ENCODE data around the gene HAAO.
"Not testable (repeated sequence)": the region's sequence is repeated elsewhere in the genome, so short reads cannot be mapped to it uniquely, and the experiment has no call there.

HAAO gene

GRCh38 chr2:42792583-42793333 is at the start of gene HAAO:
Gene HAAO (minus strand): TSS chr2:42792583. CDS start chr2:42792536, 47 bp downstream.
- DNase-seq (ENCODE audit: extremely low read depth in 1 of 2, low read depth in 1 of 2): no peak

GRCh38 chr2:42841344-42841743 is 49.0 kb upstream of the HAAO start:
- no peak for DNase-seq (ENCODE audit: extremely low read depth in 1 of 2, low read depth in 1 of 2)

DNA sequence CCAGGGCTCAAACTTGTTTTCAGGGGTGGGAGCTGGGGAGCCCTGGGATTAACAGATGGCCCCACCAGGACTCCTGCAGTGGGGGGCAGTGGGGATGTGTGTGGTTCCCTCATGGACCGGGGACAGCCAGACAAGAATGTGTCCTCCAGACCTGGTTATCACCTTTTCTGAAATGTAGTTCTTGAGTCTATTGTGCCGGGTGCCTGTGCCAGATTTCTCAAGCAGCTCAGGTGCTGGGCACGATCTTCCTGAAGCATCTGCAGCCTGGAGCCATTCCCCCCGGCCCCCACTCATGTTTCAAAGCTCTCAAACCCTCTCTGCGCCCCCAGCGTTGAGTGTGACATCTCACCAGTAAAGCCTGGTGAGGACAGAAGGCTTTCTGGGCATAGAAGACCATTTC is 48.4 kb upstream of the HAAO start:
- no peak for DNase-seq (ENCODE audit: extremely low read depth in 1 of 2, low read depth in 1 of 2)

DNA sequence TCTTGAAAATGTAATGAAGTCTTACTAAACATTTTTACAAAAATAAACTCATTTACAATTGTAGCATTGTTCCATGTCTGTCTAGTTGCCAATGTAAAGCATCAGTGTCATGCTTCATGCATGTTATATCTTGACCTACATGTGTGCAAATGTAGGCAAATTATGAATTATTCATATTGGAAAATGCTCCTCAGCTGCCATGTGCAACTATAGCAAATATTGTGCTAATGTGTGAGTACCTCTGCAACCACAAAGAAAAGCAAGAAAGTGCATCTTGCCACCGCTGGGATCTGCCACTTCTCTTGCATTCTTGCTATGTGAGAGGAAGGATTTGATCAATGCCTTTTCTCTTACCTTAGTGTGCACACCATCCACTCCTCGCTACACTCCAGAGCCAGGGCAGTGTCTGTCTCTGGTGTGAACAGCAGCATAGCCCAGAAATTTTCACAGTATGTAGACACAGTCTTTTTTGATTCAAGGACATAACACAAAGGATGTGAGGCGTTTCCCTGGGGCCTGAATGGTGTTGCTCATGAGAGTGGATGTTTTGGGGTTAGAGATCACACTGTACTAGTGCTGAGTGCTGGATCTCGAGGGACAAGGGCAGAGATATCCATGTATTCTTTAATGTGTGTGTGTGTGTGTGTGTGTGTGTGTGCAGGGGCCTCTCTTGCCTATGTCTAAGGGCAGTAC is 47.6 kb upstream of the HAAO start:
- no peak for DNase-seq (ENCODE audit: extremely low read depth in 1 of 2, low read depth in 1 of 2)

DNA sequence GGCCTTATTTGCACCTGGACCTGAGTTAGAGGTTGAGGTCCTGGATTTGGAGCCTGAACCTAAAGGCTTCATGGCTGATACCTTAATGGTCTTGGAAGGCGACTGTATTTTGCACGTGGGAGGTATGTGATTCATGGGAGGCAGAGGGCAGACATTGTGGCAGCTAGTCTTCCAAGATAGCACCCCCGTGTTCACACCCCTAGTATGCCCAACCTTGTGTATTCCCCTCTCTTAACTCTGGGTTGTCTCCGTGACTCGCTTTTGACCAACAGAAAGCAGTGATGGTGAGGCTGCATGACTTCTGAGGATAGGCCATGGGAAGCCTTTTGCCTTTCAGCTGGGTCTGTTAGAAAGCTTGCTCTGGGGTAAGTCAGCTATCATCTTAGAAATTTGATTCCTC is 45.8 kb upstream of the HAAO start:
- no peak for DNase-seq (ENCODE audit: extremely low read depth in 1 of 2, low read depth in 1 of 2)

- no peak for DNase-seq (ENCODE audit: extremely low read depth in 1 of 2, low read depth in 1 of 2)
Observed at GRCh38 chr2:42835577-42836371, 43.4 kb upstream of the HAAO start.

DNA sequence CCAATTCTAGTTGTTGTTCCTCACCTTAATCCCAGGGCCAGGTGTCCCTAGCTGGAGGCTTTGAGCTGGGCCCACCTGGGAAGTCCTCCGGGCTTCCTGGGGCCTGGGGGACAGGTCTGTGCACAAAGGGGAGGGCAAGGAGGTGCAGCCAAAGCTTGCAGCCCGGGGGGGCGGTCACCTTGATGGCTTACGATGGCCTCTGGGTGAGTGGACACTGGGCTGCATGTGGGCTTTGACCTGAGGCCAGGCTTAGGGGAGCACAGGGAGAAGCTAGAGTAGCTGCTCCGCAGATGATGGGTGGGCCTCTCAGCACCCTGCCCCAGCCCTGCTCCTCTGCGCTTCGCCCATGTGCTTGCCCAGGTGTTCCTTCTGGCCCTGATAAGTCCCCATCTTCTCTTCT is 41.8 kb upstream of the HAAO start:
- DNase-seq (ENCODE audit: extremely low read depth in 1 of 2, low read depth in 1 of 2): no peak

- DNase-seq (ENCODE audit: extremely low read depth in 1 of 2, low read depth in 1 of 2): no peak
Observed at GRCh38 chr2:42832289-42832634, 39.9 kb upstream of the HAAO start.

DNA sequence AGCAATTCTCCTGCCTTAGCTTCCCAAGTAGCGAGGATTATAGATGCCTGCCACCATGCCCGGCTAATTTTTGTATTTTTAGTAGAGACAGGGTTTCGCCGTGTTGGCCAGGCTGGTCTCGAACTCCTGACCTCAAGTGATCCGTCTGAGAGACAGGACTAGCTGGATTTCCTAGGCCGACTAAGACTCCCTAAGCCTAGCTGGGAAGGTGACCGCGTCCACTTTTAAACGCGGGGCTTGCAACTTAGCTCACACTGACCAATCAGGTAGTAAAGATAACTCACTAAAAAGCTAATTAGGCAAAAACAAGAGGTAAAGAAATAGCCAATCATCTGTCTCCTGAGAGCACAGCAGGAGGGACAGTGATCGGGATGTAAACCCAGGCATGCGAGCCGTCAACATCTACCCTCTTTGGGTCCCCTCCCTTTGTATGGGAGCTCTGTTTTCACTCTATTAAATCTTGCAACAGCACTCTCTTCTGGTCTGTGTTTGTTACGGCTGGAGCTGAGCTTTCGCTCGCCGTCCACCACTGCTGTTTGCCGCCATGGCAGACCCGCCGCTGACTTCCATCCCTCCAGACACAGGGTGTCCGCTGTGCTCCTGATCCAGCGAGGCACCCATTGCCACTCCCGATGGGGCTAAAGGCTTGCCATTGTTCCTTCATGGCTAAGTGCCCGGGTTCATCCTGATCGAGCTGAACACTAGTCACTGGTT is 39.3 kb upstream of the HAAO start:
- DNase-seq (ENCODE audit: extremely low read depth in 1 of 2, low read depth in 1 of 2): not testable (repeated sequence)

DNA sequence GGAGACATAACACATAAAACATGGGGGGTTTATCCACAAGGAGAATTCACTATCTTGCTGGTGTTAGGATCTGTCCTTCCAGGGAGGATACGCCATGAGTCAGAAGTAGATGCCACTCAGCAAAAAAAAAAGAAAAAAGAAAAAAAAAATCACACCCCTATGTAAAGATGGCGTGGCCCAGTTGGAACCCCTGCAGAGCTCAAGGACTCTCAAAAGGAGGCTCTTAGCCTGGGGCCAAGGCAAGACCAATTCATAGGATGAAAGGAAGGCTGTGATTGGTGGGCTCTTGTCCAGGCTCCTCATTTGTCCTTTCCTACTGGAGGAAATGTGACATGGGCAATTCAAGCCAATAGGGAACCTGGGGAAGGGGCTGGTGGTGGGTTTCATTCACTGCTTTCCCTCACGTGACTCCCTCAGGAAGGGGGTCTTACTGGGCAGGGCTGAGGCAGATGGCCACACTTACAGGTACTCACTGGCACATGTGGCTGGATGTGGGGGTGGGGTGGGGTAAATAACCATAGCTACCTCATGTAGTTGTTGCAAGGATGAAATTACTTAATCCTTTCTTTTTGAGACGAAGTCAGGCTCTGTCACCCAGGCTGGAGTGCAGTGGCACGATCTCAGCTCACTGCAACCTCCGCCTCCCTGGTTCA is 38.7 kb upstream of the HAAO start:
- DNase-seq (ENCODE audit: extremely low read depth in 1 of 2, low read depth in 1 of 2): no peak

- DNase-seq (ENCODE audit: extremely low read depth in 1 of 2, low read depth in 1 of 2): no peak
Observed at GRCh38 chr2:42829671-42830440, 37.5 kb upstream of the HAAO start.

DNA sequence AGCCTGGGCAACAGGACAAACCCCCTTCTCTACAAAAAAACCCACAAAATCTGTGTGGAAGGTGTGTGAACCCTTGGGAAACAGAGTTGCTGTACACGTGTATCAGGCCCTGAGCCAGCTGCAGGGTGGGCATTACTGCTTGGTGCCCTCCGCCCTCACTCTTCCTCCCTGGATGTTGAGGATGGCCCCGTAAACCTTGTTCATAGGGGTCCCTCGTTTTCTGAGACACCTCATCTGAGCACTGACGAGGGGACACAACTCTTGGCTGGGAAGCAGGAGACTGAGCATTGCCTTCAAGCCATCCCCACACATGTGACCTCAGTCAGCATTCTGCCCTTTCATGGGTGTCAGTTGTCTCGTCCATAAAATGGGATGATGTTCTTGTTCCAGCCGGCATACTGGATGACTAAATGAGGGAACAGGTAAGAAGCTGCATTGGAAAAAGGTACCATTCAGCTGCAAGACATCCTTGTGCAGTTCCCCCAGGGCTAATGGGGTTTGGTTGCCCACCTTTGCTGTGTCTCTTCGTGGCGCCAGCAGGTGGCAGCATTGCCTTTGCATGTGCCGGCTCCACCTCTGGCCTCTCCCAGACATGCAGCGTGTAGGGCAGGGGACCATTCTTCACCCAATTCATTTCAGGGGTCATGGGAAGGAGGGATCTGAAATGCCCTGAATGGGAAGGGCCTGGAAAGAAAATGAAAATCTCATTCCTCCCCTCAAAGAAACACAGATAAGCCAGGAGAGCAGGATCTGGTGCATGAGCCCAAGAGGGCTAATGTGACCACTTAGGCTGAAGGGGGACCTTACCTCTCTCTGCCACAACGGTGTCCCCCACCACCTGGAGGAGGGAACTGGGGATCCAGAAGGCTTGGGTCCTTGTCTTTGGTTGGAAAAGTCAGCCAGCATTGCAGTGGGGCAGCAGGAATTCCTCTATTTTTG is 36.4 kb upstream of the HAAO start:
- DNase-seq (ENCODE audit: extremely low read depth in 1 of 2, low read depth in 1 of 2): peak in 1 of 2 donors; percentile 39

GRCh38 chr2:42827647-42828486 is 35.5 kb upstream of the HAAO start:
- DNase-seq (ENCODE audit: extremely low read depth in 1 of 2, low read depth in 1 of 2): peak; percentile 34 to 77

- DNase-seq (ENCODE audit: extremely low read depth in 1 of 2, low read depth in 1 of 2): no peak
Observed at GRCh38 chr2:42826231-42826630, 33.8 kb upstream of the HAAO start.

DNA sequence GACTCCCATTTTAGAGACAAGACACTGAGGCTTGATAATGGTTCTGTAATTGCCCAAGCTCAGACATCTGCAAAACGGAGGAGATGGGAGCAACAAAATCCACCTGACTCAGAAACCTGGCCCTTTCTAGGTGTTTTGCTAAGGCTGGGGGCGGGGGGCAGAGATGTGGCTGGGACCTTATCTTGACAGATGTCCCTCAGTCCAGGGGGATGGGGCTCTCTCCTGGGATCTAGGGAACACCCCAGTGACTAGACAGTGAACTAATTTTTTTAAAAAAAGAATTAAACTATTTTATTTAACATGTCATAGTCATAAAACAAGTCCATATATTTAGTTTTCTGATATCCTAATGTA is 32.0 kb upstream of the HAAO start:
- DNase-seq (ENCODE audit: extremely low read depth in 1 of 2, low read depth in 1 of 2): no peak

- no peak for DNase-seq (ENCODE audit: extremely low read depth in 1 of 2, low read depth in 1 of 2)
Observed at GRCh38 chr2:42823744-42824453, 31.5 kb upstream of the HAAO start.

DNA sequence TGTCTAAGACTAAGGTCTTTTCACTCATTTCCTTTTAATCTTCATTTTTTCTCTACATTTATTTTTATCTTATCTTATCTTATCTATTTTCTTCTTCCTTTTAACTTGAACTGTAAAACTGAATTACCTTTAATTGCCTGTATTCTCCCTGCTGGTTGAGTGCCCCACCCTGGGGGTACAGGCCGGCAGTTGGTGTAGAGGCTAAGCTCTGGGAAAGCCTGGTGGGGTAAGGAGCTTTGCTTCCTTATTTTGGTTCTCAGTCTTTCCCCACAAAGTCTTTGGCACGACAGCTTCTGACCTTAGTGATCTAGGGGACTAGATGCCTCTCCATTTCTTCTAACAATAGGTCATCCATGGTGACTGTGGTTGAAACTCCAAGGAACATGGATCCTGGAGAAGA is 26.8 kb upstream of the HAAO start:
- no peak for DNase-seq (ENCODE audit: extremely low read depth in 1 of 2, low read depth in 1 of 2)

Data from activated CD8-positive, alpha-beta memory T cell treated with anti-CD3 and anti-CD28 coated beads for 1 hour (primary cell).